Skin of body (tissue), 2 donors: ENCODE results near the gene JMJD8. TPM values are rescaled to one million over a fixed set of nuclear protein-coding genes. Genes with fewer than 3 reads are reported as not detected.
A peak's percentile ranks its signal among the peaks of the same experiment; 100 is the strongest.

Experiments
- DNase-seq: peaks from one replicate; lab custom pipeline; 2025; lab: John Stamatoyannopoulos, UW
- total RNA-seq: library from RNA; depleted of rRNA; stranded (reverse); fragments of >200 nt; gene quantifications from one replicate; pipeline ENCODE4 v1.2.3, GENCODE V29; 2014

Gene JMJD8
- total RNA-seq, result 18.1 TPM

GRCh38 chr16:684071-684794 lies at the start of gene JMJD8:
JMJD8 (minus strand) TSS chr16:684334; CDS start chr16:684319, 15 bp downstream.
- peak; percentile 93 for DNase-seq

GRCh38 chr16:733382-734207 lies 49.5 kb upstream of the JMJD8 start:
- no peak for DNase-seq

DNA sequence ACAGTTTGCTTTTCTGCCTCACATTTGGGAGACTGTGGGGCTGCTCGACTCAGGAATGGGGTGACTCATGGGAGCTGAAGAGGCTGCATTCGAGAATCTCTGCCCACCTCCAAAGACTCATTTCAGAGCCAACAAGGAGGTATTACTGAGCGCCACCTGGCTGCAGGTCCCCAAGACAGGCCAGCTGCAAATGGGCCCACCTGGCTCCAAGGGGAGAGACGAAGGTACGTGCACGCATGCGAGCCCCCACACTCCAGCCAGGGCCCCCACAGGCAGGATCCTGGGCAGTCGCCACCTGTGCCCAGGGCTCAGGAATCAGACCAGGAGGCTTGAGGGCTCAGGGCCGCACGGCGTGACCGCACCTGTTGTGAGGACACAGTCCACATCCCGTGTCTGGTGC lies 48.8 kb upstream of the JMJD8 start:
- no peak for DNase-seq

DNA sequence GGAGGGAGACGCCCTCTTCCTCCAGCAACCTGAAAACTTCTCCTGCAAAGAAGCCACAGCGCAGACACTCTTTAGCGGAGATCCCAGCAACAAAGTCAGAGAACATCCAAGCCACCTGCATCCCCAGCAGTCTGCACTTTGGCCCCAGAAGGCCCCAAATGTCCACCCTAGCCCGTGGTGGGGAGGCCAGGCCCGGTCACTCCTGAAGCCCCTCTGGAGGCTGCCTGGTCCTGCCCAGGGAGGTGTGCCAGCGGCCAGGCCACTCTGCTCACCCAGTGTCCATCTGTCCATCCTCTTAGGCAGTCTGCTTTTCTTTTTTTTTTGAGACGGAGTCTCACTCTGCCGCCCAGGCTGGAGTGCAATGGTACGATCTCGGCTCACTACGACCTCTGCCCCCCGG lies 48.2 kb upstream of the JMJD8 start:
- no peak for DNase-seq

GRCh38 chr16:730666-731509 lies 46.8 kb upstream of the JMJD8 start:
- no peak for DNase-seq

DNA sequence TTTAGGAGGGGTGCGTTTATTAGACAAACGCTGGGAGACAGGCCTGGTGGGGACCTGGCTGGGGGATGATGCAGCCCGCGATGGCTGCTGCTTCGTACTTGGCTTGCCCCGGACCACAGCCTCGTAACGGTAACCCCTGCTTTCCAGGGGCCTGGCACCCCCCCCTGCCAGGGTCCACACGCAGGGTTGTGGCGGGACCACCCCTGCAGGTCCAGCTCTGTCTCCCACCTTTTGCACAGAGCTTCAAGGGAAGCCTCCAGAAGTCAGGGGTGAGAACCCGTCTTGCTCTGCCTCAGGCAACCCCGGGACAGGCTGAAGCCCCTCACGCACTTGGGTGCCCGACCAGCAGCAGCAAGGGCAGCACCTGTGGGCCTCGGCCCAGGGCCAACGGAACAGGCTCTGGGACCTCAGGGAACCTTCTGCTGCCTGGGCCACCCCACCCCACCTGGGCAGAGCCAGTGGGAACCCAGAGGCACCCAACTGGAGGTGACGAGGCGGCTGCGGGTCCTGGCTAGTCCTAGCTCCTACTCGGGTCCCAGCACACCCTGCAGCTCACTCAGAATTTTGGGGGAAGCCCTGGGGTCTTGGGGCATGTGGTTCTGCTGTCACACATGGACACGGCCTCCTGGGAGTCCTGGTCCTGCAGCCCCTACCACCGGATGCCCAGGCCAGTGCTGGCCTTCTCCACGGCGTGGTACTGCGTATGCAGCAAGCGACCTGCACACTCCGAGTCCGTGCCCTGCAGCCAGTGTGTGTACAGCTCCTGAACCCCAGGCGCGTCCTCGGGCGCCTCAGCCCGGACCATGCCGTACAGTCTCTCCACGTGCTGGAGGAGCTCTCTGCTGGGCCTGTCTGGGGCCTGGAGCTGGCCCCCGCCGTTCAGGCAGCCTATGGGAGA lies 45.9 kb upstream of the JMJD8 start:
- no peak for DNase-seq

- no peak for DNase-seq
Observed at GRCh38 chr16:728890-729744, 45.0 kb upstream of the JMJD8 start.

DNA sequence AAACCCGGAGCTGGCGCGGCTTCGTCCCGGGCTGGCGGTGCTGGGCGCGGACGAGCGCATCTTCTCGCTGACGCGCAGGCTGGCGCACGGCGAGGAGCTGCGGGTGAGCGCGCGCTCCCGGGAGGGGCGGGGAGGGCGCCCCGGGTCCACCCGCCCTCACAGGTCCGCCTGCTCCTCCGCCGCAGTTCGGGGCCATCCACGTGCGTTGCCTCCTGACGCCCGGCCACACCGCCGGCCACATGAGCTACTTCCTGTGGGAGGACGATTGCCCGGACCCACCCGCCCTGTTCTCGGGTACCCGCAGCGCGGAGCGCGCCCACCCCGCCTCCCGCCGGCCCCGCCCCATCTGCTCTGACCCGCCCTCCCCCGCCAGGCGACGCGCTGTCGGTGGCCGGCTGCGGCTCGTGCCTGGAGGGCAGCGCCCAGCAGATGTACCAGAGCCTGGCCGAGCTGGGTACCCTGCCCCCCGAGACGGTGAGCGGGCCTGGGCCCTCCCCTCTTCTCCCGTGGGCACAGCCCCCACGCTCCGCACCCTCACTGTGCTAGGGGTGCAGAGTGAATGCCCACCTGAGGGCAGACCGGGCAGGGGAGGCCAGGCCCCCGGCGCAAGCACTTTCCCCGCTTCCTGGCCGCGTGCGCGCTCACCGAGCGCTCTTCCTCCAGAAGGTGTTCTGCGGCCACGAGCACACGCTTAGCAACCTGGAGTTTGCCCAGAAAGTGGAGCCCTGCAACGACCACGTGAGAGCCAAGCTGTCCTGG lies 44.2 kb upstream of the JMJD8 start:
- no peak for DNase-seq

DNA sequence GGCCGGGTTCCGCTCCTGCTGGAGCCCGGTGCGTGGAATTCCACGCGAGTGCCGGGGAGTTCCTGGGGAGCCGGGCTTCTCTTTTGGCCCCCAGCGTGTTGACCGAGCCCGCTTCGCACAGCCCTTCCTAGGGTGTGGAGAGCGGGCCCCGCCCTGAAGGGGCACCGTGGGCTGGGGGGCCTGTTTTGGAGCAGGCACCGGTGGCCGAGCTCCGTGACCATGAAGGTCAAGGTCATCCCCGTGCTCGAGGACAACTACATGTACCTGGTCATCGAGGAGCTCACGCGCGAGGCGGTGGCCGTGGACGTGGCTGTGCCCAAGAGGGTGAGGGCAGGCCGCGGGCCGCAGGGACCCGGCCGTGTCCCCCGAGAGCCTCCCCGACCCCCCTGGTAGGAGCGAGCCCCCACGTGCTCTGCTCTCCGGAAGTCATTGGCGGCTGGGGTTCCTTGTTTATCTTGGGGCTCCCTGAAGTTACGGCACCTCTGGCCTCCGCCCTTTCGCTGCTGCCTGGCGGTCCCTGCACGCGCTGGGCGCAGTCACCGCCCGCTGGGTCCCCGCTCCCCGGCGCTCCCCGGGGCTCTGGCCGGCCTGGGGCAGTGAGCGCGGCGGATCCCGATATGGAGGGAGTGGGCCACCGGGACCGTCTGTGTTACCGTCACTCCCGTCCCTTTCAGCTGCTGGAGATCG lies 43.3 kb upstream of the JMJD8 start:
- DNase-seq, result no peak

- DNase-seq, result no peak
Observed at GRCh38 chr16:726438-727290, 42.5 kb upstream of the JMJD8 start, which contains the start of the genes CCDC78 and HAGHL. CCDC78 (minus strand) TSS chr16:726443; CDS start chr16:726367, 76 bp downstream. HAGHL (plus strand) TSS chr16:727106; CDS start chr16:727510, 404 bp downstream.

DNA sequence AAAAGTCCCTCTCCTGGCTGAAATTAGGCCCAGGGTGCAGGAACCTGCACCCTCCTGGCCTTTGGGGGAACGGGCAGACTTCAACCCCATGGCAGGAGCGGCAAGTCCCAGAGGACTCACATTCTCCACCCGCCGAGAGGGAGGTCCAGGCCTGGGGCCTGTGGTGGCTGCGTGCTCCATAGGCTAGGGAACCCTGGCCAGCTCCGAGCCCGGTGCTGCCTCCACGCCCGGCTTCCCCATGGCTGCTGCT lies 42.0 kb upstream of the JMJD8 start:
- no peak for DNase-seq

DNA sequence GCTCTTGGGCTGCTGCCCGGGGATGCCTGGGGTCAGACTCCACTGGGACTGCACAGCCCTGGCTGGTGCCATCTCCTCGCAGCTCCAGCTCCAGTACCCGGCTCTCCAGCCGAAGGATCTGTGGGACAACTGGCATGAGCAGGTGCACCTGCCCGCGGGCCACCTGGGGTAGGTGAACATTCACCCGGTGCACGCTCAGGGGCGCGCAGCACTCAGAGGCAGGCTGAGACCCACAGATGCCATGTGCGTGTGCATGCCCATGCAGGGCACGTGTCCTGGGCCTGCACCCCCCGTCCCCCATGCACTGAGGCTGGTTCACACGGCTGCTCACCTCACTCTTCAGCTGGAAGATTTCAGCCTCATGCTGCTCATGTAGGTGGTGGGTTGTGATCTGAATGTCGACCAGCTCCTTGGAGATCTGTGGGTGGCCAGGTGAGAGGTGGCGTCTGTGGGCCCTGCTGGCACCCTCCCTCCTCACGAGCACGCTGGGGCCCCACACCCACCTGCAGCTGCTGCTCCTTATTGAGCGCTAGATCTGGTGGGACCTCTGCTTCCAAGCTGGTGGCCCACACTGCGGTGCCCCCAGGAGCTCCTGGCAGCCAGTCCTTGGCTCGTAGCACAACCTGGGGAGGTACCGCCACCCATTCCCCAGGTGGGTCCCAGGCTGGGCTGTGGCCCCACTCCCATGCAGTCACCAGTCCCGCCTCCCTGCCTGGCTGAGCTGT lies 41.5 kb upstream of the JMJD8 start:
- DNase-seq, result no peak

DNA sequence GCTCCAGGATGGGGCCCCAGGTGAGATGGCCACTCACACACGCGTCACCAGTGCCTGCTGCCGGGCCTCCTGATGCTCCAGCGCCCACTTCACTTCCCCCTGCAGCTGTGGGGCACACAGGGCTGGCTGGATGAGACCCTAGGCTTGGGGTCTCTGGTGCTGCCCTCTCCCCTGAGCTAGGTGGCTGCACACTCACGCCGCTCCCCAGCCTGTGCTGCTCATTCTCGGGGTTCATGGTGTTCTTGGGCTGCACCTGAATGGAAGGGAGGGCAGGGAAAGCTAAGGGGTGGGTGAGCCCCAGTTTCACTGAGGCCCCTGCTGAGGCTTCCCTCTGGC lies 40.9 kb upstream of the JMJD8 start:
- DNase-seq, result no peak

GRCh38 chr16:724188-725040 lies 40.3 kb upstream of the JMJD8 start:
- DNase-seq, result no peak

GRCh38 chr16:723695-724094 lies 39.6 kb upstream of the JMJD8 start:
- DNase-seq, result no peak
